K562 (cell line): Measurements from ENCODE around the gene SPPL2C. TPM values are rescaled to one million over a fixed set of nuclear protein-coding genes. Genes with fewer than 3 reads are reported as not detected.

ENCODE experiments used
- ARID2 ChIP-seq: fragments of 450-650 bp; IDR thresholded peaks from 2 replicates; pipeline ENCODE4 v1.6.1; 2017; ENCODE audit warnings: antibody characterized with exemption, mild to moderate bottlenecking
- HDGF ChIP-seq: fragments of 450-650 bp; IDR thresholded peaks from 2 replicates; pipeline ENCODE4 v1.6.1; 2016
- HNRNPL ChIP-seq: fragments of 200-400 bp; formaldehyde crosslinking; IDR thresholded peaks from 2 replicates; pipeline ENCODE4 v1.6.1; 2017; ENCODE audit warnings: low read depth, mild to moderate bottlenecking, low read length
- KHSRP ChIP-seq: fragments of 450-650 bp; IDR thresholded peaks from 2 replicates; pipeline ENCODE4 v1.6.1; 2017
- LEF1 ChIP-seq: fragments of 450-650 bp; IDR thresholded peaks from 2 replicates; pipeline ENCODE4 v1.6.1; 2016; ENCODE audit warnings: mild to moderate bottlenecking
- NUFIP1 ChIP-seq: fragments of 450-650 bp; IDR thresholded peaks from 2 replicates; pipeline ENCODE4 v1.6.1; 2018; ENCODE audit not compliant: partially characterized antibody
- SMAD1 ChIP-seq: fragments of 150-350 bp; IDR thresholded peaks from 2 replicates; pipeline ENCODE4 v1.6.1; 2014; ENCODE audit warnings: low read length, low read depth; ENCODE audit not compliant: partially characterized antibody
- SP1 ChIP-seq: sonication (generic); formaldehyde crosslinking; IDR thresholded peaks from 2 replicates; pipeline ENCODE4 v1.8.1; 2022; ENCODE audit warnings: mild to moderate bottlenecking, missing genetic modification reagents
- SRSF9 ChIP-seq: fragments of 200-400 bp; formaldehyde crosslinking; IDR thresholded peaks from 2 replicates; pipeline ENCODE4 v1.6.1; 2017; ENCODE audit warnings: low read depth, low read length, borderline replicate concordance
- ZFPM2 ChIP-seq: fragments of 250-450 bp; sonication (Bioruptor Pico); IDR thresholded peaks from 2 replicates; pipeline ENCODE4 v1.5.1; 2022; ENCODE audit warnings: mild to moderate bottlenecking
- ZNF695 ChIP-seq: fragments of 450-650 bp; formaldehyde crosslinking; IDR thresholded peaks from 2 replicates; pipeline ENCODE4 v1.4.0; 2020; ENCODE audit warnings: mild to moderate bottlenecking, moderate library complexity
- polyA plus RNA-seq, 8 experiments: library from polyadenylated mRNA; depleted of rRNA in 4 of 8; stranded (reverse) in 5 of 8; unstranded in 3 of 8; fragments of >200 nt; fragmentation: Nextera tagmentation in 2 of 8; fragmentation: Illumina TruSeq in 1 of 8; extraction: Ambion mirVana in 2 of 8; extraction: Trizol in 1 of 8; gene quantifications; 2 replicates each; pipeline versions ENCODE4 v1.2.1 to v1.2.3, GENCODE V29; 2011 to 2014; ENCODE audit warnings: inconsistent platforms in 1 of 8, missing spikeins in 1 of 8
- total RNA-seq, 7 experiments: library from RNA; depleted of rRNA in 6 of 7; stranded (reverse); fragments of >200 nt in 6 of 7; fragmentation: Illumina TruSeq in 2 of 7; extraction: Trizol in 2 of 7; gene quantifications; 2 replicates each; pipeline versions ENCODE4 v1.2.1 to v1.2.3, GENCODE V29; 2011 to 2021; ENCODE audit warnings: low replicate concordance in 1 of 7
- TF ChIP-seq, protein P1 (sequence below), 2 experiments: fragments of 450-650 bp; IDR thresholded peaks; 2 replicates each; pipeline ENCODE4 v1.6.1; 2016; ENCODE audit warnings: mild to moderate bottlenecking in 2 of 2, borderline replicate concordance in 1 of 2, low read depth in 1 of 2, moderate library complexity in 1 of 2
- TF ChIP-seq, protein P2 (sequence below): IDR thresholded peaks from 2 replicates; pipeline ENCODE4 v1.6.1; 2014; ENCODE audit warnings: antibody characterized with exemption
- TF ChIP-seq, protein P3 (sequence below): conservative IDR thresholded peaks from 2 replicates; pipeline ENCODE4 v1.6.1; 2011; ENCODE audit warnings: low read depth, mild to moderate bottlenecking, low read length; ENCODE audit not compliant: control insufficient read depth
- TF ChIP-seq, protein P4 (sequence below): fragments of 450-650 bp; IDR thresholded peaks from 2 replicates; pipeline ENCODE4 v1.7.1; 2018; ENCODE audit warnings: mild to moderate bottlenecking, low read depth; ENCODE audit not compliant: partially characterized antibody

The SPPL2C gene
- total and polyA plus RNA-seq, 9 of the 15 experiments (the other 6 are each of a cell fraction or from before 2014, with no cell fraction given), result not detected

DNA sequence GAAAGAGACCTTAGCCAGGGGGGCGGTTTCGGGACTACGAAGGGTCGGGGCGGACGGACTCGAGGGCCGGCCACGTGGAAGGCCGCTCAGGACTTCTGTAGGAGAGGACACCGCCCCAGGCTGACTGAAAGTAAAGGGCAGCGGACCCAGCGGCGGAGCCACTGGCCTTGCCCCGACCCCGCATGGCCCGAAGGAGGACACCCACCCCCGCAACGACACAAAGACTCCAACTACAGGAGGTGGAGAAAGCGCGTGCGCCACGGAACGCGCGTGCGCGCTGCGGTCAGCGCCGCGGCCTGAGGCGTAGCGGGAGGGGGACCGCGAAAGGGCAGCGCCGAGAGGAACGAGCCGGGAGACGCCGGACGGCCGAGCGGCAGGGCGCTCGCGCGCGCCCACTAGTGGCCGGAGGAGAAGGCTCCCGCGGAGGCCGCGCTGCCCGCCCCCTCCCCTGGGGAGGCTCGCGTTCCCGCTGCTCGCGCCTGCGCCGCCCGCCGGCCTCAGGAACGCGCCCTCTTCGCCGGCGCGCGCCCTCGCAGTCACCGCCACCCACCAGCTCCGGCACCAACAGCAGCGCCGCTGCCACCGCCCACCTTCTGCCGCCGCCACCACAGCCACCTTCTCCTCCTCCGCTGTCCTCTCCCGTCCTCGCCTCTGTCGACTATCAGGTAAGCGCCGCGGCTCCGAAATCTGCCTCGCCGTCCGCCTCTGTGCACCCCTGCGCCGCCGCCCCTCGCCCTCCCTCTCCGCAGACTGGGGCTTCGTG, 49.5 kb downstream of the SPPL2C start, which contains the start of gene MAPT (continued):
- TF ChIP-seq, protein P1, sequence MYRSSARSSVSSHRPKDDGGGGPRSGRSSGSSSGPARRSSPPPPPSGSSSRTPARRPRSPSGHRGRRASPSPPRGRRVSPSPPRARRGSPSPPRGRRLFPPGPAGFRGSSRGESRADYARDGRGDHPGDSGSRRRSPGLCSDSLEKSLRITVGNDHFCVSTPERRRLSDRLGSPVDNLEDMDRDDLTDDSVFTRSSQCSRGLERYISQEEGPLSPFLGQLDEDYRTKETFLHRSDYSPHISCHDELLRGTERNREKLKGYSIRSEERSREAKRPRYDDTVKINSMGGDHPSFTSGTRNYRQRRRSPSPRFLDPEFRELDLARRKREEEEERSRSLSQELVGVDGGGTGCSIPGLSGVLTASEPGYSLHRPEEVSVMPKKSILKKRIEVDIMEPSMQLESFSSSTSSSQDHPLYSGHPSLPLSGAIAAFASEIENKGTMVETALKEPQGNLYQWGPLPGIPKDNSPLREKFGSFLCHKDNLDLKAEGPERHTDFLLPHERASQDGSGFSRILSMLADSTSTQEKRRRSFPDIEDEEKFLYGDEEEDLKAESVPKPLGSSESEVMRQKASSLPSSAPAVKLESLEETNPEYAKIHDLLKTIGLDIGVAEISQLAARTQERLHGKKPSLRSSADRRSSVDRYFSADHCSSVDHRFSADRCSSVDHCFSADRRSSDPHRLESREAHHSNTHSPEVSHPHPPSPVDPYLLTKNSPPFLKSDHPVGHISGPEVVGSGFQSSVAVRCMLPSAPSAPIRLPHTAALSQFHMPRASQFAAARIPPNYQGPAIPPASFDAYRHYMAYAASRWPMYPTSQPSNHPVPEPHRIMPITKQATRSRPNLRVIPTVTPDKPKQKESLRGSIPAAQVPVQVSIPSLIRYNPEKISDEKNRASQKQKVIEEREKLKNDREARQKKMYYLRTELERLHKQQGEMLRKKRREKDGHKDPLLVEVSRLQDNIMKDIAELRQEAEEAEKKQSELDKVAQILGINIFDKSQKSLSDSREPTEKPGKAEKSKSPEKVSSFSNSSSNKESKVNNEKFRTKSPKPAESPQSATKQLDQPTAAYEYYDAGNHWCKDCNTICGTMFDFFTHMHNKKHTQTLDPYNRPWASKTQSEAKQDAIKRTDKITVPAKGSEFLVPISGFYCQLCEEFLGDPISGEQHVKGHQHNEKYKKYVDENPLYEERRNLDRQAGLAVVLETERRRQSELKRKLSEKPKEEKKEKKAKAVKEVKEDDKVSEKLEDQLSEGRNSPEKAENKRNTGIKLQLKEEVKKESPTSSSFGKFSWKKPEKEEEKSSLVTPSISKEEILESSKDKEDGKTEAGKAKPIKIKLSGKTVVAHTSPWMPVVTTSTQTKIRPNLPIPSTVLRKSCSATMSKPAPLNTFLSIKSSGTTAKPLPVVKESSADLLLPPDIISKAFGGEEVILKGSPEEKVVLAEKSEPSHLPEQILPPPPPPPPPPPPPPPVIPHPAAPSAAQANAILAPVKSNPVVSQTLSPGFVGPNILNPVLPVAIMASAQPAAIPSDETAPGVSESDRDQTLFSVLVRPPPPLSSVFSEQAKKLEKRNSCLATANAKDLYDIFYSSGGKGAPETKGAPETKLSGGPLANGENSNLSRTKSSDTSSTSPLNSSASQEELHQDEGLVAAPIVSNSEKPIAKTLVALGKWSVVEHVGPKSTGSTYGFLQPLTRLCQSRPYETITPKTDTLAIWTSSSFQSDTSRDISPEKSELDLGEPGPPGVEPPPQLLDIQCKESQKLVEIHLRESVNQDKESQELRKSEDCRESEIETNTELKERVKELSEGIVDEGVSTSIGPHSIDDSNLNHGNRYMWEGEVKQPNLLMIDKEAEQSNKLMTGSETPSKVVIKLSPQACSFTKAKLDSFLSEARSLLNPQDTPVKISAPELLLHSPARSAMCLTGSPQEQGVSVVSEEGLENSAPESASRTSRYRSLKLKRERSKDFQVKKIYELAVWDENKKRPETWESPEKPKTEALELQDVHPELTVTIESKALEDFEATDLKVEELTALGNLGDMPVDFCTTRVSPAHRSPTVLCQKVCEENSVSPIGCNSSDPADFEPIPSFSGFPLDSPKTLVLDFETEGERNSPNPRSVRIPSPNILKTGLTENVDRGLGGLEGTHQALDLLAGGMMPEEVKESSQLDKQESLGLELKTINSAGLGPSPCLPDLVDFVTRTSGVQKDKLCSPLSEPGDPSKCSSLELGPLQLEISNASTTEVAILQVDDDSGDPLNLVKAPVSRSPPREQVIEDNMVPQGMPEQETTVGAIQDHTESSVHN (IDR thresholded peaks at IDR 0.05; ENCODE audit: borderline replicate concordance in 1 of 2, low read depth in 1 of 2), result no peak
- TF ChIP-seq ZFPM2 (CRISPR knock-in tag), result no peak
- TF ChIP-seq SP1 (CRISPR knock-in tag), result no peak; the same call in 1 of the 2 replicates
- TF ChIP-seq HNRNPL, result peak; percentile 28; the same call in 1 of the 2 replicates
- no peak for TF ChIP-seq NUFIP1
- TF ChIP-seq SMAD1, result no peak
- TF ChIP-seq, protein P2, sequence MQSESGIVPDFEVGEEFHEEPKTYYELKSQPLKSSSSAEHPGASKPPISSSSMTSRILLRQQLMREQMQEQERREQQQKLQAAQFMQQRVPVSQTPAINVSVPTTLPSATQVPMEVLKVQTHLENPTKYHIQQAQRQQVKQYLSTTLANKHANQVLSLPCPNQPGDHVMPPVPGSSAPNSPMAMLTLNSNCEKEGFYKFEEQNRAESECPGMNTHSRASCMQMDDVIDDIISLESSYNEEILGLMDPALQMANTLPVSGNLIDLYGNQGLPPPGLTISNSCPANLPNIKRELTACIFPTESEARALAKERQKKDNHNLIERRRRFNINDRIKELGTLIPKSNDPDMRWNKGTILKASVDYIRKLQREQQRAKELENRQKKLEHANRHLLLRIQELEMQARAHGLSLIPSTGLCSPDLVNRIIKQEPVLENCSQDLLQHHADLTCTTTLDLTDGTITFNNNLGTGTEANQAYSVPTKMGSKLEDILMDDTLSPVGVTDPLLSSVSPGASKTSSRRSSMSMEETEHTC, result no peak
- no peak for TF ChIP-seq LEF1
- no peak for TF ChIP-seq ARID2
- TF ChIP-seq, protein P3, sequence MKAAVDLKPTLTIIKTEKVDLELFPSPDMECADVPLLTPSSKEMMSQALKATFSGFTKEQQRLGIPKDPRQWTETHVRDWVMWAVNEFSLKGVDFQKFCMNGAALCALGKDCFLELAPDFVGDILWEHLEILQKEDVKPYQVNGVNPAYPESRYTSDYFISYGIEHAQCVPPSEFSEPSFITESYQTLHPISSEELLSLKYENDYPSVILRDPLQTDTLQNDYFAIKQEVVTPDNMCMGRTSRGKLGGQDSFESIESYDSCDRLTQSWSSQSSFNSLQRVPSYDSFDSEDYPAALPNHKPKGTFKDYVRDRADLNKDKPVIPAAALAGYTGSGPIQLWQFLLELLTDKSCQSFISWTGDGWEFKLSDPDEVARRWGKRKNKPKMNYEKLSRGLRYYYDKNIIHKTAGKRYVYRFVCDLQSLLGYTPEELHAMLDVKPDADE, result no peak
- TF ChIP-seq, protein P4, sequence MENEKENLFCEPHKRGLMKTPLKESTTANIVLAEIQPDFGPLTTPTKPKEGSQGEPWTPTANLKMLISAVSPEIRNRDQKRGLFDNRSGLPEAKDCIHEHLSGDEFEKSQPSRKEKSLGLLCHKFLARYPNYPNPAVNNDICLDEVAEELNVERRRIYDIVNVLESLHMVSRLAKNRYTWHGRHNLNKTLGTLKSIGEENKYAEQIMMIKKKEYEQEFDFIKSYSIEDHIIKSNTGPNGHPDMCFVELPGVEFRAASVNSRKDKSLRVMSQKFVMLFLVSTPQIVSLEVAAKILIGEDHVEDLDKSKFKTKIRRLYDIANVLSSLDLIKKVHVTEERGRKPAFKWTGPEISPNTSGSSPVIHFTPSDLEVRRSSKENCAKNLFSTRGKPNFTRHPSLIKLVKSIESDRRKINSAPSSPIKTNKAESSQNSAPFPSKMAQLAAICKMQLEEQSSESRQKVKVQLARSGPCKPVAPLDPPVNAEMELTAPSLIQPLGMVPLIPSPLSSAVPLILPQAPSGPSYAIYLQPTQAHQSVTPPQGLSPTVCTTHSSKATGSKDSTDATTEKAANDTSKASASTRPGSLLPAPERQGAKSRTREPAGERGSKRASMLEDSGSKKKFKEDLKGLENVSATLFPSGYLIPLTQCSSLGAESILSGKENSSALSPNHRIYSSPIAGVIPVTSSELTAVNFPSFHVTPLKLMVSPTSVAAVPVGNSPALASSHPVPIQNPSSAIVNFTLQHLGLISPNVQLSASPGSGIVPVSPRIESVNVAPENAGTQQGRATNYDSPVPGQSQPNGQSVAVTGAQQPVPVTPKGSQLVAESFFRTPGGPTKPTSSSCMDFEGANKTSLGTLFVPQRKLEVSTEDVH, result no peak
- no peak for TF ChIP-seq KHSRP
- TF ChIP-seq SRSF9, result no peak
- no peak for TF ChIP-seq HDGF
- no peak for TF ChIP-seq ZNF695 (CRISPR knock-in tag)
